ENCODE data around the gene NEDD4L.

DNA sequence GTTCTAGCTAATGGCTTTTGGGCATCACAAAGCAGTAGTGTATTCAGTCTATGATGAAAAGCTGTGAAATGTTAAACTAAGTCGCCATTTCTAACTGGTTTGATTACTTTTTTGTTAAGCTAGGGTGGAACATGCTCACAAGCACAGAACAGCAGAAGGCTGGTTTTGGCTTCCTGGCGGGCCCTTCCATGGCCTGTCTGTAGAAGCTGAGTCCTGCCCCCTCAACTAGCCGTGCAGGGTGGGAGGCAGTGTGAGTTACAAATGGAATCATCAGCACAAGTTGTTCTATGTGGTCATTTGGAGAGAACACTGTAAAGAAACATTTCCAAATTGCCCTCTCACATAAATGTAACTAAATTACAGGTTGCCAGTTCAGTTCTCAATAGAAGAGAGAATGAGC lies 294.1 kb downstream of the NEDD4L start:
- no peak for TF ChIP-seq HOXA7 (CRISPR knock-in tag; IDR thresholded peaks at IDR 0.05; ENCODE audit: borderline replicate concordance)
- TF ChIP-seq, protein P1, sequence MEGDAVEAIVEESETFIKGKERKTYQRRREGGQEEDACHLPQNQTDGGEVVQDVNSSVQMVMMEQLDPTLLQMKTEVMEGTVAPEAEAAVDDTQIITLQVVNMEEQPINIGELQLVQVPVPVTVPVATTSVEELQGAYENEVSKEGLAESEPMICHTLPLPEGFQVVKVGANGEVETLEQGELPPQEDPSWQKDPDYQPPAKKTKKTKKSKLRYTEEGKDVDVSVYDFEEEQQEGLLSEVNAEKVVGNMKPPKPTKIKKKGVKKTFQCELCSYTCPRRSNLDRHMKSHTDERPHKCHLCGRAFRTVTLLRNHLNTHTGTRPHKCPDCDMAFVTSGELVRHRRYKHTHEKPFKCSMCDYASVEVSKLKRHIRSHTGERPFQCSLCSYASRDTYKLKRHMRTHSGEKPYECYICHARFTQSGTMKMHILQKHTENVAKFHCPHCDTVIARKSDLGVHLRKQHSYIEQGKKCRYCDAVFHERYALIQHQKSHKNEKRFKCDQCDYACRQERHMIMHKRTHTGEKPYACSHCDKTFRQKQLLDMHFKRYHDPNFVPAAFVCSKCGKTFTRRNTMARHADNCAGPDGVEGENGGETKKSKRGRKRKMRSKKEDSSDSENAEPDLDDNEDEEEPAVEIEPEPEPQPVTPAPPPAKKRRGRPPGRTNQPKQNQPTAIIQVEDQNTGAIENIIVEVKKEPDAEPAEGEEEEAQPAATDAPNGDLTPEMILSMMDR (tag by site-specific recombination; IDR thresholded peaks at IDR 0.05) = no peak
- no peak for TF ChIP-seq YY1 (tag by site-specific recombination; IDR thresholded peaks at IDR 0.05)
